HepG2 (cell line): ENCODE measurements around the gene CDK5RAP1. TPM values are rescaled to one million over a fixed set of nuclear protein-coding genes. Genes with fewer than 3 reads are reported as not detected.

Experiments used
- ATF1 ChIP-seq: IDR thresholded peaks from 2 replicates; pipeline ENCODE4 v1.6.1; 2016; ENCODE audit warnings: mild to moderate bottlenecking, control low read depth
- BCLAF1 ChIP-seq: fragments of 450-650 bp; IDR thresholded peaks from 2 replicates; pipeline ENCODE4 v1.6.1; 2017; ENCODE audit warnings: mild to moderate bottlenecking
- CREB1 ChIP-seq, 2 experiments: fragments of 450-650 bp in 1 of 2; IDR thresholded peaks; 2 replicates each; pipeline ENCODE4 v1.6.1; 2016 to 2017; ENCODE audit warnings: control low read depth in 1 of 2, mild to moderate bottlenecking in 1 of 2, missing compliant biosample characterization in 1 of 2, missing genetic modification characterization in 1 of 2
- DPF2 ChIP-seq: sonication (generic); formaldehyde crosslinking; IDR thresholded peaks from 2 replicates; pipeline ENCODE4 v1.4.0; 2020; ENCODE audit warnings: mild to moderate bottlenecking, low read depth, missing genetic modification reagents, borderline replicate concordance
- GABPA ChIP-seq, 2 experiments: IDR thresholded peaks; 2 replicates each; pipeline ENCODE4 v1.6.1; 2011 to 2016; ENCODE audit warnings: low read depth in 2 of 2, low read length in 1 of 2, missing biosample characterization in 1 of 2, missing genetic modification characterization in 1 of 2
- GTF3A ChIP-seq: sonication (generic); formaldehyde crosslinking; conservative IDR thresholded peaks from 2 replicates; pipeline ENCODE4 v1.4.0; 2020; ENCODE audit warnings: mild to moderate bottlenecking, missing genetic modification reagents
- HNRNPK ChIP-seq: fragments of 200-400 bp; formaldehyde crosslinking; IDR thresholded peaks from 2 replicates; pipeline ENCODE4 v1.6.1; 2018; ENCODE audit warnings: low read length, low read depth, moderate library complexity, mild to moderate bottlenecking; ENCODE audit not compliant: poor library complexity, severe bottlenecking
- KLF13 ChIP-seq: sonication (generic); formaldehyde crosslinking; IDR thresholded peaks from 2 replicates; pipeline ENCODE4 v1.4.0; 2020; ENCODE audit warnings: mild to moderate bottlenecking, missing genetic modification reagents
- RCOR2 ChIP-seq: IDR thresholded peaks from 2 replicates; pipeline ENCODE4 v1.6.1; 2016; ENCODE audit warnings: missing biosample characterization, missing genetic modification reagents
- TARDBP ChIP-seq: sonication (generic); formaldehyde crosslinking; IDR thresholded peaks from 2 replicates; pipeline ENCODE4 v1.8.0; 2022; ENCODE audit warnings: mild to moderate bottlenecking, missing genetic modification reagents
- TEF ChIP-seq: sonication (generic); formaldehyde crosslinking; IDR thresholded peaks from 2 replicates; pipeline ENCODE4 v1.5.0; 2020; ENCODE audit warnings: missing genetic modification reagents
- ZBTB21 ChIP-seq: sonication (generic); formaldehyde crosslinking; IDR thresholded peaks from 2 replicates; pipeline ENCODE4 v1.4.0; 2020; ENCODE audit warnings: missing genetic modification reagents
- ZNF121 ChIP-seq: sonication (generic); formaldehyde crosslinking; IDR thresholded peaks from 2 replicates; pipeline ENCODE4 v1.5.0; 2020; ENCODE audit warnings: mild to moderate bottlenecking, missing genetic modification reagents
- ZNF160 ChIP-seq: sonication (generic); formaldehyde crosslinking; IDR thresholded peaks from 2 replicates; pipeline ENCODE4 v1.8.0; 2022; ENCODE audit warnings: mild to moderate bottlenecking, inconsistent platforms, missing genetic modification reagents
- ZNF33A ChIP-seq: sonication (generic); formaldehyde crosslinking; IDR thresholded peaks from 2 replicates; pipeline ENCODE4 v1.5.1; 2020; ENCODE audit warnings: missing genetic modification reagents, mild to moderate bottlenecking, moderate library complexity, borderline replicate concordance
- ZNF589 ChIP-seq: sonication (generic); formaldehyde crosslinking; conservative IDR thresholded peaks from 2 replicates; pipeline ENCODE4 v1.8.0; 2022; ENCODE audit warnings: mild to moderate bottlenecking, moderate library complexity, missing genetic modification reagents
- ZNF781 ChIP-seq: sonication (generic); formaldehyde crosslinking; IDR thresholded peaks from 2 replicates; pipeline ENCODE4 v1.5.1; 2020; ENCODE audit warnings: borderline replicate concordance, mild to moderate bottlenecking, missing genetic modification reagents; ENCODE audit errors: not compliant biosample characterization
- ZNF878 ChIP-seq: sonication (generic); formaldehyde crosslinking; IDR thresholded peaks from 2 replicates; pipeline ENCODE4 v1.8.1; 2023; ENCODE audit warnings: mild to moderate bottlenecking, missing genetic modification reagents, moderate library complexity
- ZNF891 ChIP-seq: sonication (generic); formaldehyde crosslinking; IDR thresholded peaks from 2 replicates; pipeline ENCODE4 v1.5.0; 2020; ENCODE audit warnings: mild to moderate bottlenecking, missing genetic modification reagents
- polyA plus RNA-seq, 8 experiments: library from polyadenylated mRNA; depleted of rRNA in 3 of 8; stranded (reverse) in 7 of 8; unstranded in 1 of 8; fragments of >200 nt; fragmentation: Illumina TruSeq in 4 of 8; extraction: Trizol in 4 of 8; gene quantifications; 2 replicates each; pipeline versions ENCODE4 v1.2.1 to v1.2.3, GENCODE V29; 2011 to 2016; ENCODE audit warnings: low read depth in 4 of 8, missing spikeins in 1 of 8, mixed read lengths in 1 of 8; ENCODE audit not compliant: insufficient read depth in 1 of 8
- total RNA-seq, 5 experiments: library from RNA; depleted of rRNA; stranded (reverse); fragments of >200 nt; fragmentation: Illumina TruSeq; extraction: Trizol; gene quantifications; 2 replicates each; pipeline ENCODE4 v1.2.3, GENCODE V29; 2016; ENCODE audit warnings: low read depth in 1 of 5
- TF ChIP-seq, protein P1 (sequence below): sonication (generic); formaldehyde crosslinking; IDR thresholded peaks from 2 replicates; pipeline ENCODE4 v1.5.1; 2020; ENCODE audit warnings: missing genetic modification reagents, mild to moderate bottlenecking, borderline replicate concordance
- TF ChIP-seq, protein P2 (sequence below): sonication (generic); formaldehyde crosslinking; IDR thresholded peaks from 2 replicates; pipeline ENCODE4 v1.4.0; 2020; ENCODE audit warnings: missing genetic modification reagents

CDK5RAP1 gene
- total and polyA plus RNA-seq, 2 of the 13 experiments (the other 11 are each of a cell fraction or from before 2014, with no cell fraction given) = 53.6 to 98.2 TPM

GRCh38 chr20:33443512-33444239 is 42.4 kb upstream of the CDK5RAP1 start, which contains the start of gene SNTA1 (continued):
- TF ChIP-seq ZNF121 (CRISPR knock-in tag) (no peak), DPF2 (CRISPR knock-in tag) (no peak), ZBTB21 (CRISPR knock-in tag) (peak; percentile 27; the same call in 1 of the 2 replicates), ZNF878 (no peak), RCOR2 (CRISPR knock-in tag) (peak; percentile 45; the same call in 1 of the 2 replicates), GABPA (IDR thresholded peaks at IDR 0.05; ENCODE audit: low read depth, low read length) (no peak), GABPA (CRISPR knock-in tag; IDR thresholded peaks at IDR 0.05; ENCODE audit: low read depth) (no peak), ATF1 (no peak), GTF3A (CRISPR knock-in tag) (no peak), ZNF33A (CRISPR knock-in tag) (no peak), KLF13 (CRISPR knock-in tag) (no peak), ZNF160 (CRISPR knock-in tag) (no peak), ZNF781 (CRISPR knock-in tag) (no peak), CREB1 (IDR thresholded peaks at IDR 0.05) (0 out of 2 replicates have a peak, but pooled peaks have one; percentile 5), CREB1 (CRISPR knock-in tag; IDR thresholded peaks at IDR 0.05) (no peak), ZNF891 (CRISPR knock-in tag) (no peak), BCLAF1 (no peak), TARDBP (peak; percentile 15; the same call in 1 of the 2 replicates), HNRNPK (no peak), TEF (CRISPR knock-in tag) (no peak), ZNF589 (0 out of 2 replicates have a peak, but pooled peaks have one; percentile 59)
- TF ChIP-seq, protein P1, sequence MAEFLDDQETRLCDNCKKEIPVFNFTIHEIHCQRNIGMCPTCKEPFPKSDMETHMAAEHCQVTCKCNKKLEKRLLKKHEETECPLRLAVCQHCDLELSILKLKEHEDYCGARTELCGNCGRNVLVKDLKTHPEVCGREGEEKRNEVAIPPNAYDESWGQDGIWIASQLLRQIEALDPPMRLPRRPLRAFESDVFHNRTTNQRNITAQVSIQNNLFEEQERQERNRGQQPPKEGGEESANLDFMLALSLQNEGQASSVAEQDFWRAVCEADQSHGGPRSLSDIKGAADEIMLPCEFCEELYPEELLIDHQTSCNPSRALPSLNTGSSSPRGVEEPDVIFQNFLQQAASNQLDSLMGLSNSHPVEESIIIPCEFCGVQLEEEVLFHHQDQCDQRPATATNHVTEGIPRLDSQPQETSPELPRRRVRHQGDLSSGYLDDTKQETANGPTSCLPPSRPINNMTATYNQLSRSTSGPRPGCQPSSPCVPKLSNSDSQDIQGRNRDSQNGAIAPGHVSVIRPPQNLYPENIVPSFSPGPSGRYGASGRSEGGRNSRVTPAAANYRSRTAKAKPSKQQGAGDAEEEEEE (CRISPR knock-in tag) = peak; percentile 94; the same call in 1 of the 2 replicates
- TF ChIP-seq, protein P2, sequence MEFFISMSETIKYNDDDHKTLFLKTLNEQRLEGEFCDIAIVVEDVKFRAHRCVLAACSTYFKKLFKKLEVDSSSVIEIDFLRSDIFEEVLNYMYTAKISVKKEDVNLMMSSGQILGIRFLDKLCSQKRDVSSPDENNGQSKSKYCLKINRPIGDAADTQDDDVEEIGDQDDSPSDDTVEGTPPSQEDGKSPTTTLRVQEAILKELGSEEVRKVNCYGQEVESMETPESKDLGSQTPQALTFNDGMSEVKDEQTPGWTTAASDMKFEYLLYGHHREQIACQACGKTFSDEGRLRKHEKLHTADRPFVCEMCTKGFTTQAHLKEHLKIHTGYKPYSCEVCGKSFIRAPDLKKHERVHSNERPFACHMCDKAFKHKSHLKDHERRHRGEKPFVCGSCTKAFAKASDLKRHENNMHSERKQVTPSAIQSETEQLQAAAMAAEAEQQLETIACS (CRISPR knock-in tag) = no peak
